Measurements from ENCODE around the gene MERTK.
"Not testable (repeated sequence)": the region's sequence is repeated elsewhere in the genome, so short reads cannot be mapped to it uniquely, and the experiment has no call there.

MERTK gene

DNA sequence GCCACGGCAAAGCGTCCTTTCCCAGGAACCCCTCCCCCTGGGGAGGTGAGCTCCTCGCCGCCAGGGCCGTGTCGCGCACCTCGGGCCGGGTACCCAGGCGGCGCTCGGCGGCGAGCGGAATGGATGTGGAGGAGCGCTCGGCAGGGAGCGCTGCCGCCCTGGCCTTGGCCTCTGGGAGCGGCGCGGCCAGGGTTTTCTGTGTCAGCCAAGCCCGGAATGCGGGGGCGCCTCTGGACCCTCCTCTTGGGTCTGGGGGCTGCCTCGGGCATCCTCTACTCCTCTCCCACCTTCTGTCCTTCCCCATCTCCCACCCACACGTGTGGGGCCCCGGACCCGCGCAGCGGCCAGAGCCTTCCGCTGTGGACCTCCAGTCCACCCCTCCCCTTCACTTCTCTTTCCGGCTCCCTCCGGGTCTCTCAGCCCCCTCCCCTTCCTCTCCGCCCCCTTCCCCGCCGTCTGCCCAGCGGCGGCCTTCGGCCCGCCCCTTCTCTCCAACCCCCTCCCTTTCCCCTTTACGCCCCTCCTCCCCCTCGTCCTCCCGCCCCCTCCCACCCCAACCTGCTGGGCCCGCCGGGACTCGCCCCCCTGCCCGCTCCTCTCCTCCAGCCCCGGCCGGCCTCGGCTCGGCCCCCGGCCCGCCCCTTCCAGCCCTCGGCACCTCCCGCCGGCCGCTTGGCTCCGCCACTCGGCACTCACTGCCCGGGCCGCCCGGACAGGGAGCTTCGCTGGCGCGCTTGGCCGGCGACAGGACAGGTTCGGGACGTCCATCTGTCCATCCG is at the start of gene MERTK:
MERTK (plus strand) TSS at position 684 of the 779 bp plus-strand sequence. CDS start 129 bp downstream, outside the sequence.
- peak; percentile 42 for DNase-seq (ENCODE audit: low read depth)

DNA sequence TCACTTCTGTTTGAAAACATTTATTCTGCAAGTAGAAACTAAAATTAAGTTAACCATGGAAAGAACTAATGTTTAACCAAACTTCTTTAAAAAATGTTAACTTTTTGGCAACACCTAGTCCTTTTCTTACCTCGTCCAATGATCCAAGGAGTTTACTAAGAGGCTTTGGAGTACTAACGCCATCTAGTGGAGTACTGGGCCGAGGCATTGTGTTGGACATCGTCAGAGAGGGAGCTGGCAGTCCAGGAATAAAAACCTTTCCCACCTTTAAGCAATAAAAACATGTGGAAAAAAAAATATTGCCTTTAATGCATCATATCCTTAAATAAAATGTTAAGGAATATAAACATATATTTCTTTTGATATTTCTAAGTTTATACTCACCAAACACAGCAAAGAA is 47.8 kb upstream of the MERTK start:
- not testable (repeated sequence) for DNase-seq (ENCODE audit: low read depth)

DNA sequence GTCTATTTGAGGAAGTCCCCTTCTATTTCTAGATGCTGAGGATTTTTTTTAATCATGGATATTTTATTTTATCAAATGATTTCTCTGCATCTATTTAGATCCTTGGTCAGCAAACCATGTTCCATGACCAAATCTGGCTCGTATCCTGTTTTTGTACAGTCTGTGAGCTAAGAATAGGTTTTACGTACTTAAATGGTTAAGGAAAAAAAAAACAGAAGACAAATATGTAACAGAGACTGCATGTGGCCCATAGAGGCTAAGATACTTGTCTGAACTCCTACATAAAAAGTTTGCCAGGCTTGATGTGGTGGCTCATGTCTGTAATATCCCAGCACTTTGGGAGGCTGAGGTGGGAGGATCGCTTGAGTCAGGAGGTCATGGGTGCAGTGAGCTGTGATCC is 45.9 kb upstream of the MERTK start:
- not testable (repeated sequence) for DNase-seq (ENCODE audit: low read depth)

DNA sequence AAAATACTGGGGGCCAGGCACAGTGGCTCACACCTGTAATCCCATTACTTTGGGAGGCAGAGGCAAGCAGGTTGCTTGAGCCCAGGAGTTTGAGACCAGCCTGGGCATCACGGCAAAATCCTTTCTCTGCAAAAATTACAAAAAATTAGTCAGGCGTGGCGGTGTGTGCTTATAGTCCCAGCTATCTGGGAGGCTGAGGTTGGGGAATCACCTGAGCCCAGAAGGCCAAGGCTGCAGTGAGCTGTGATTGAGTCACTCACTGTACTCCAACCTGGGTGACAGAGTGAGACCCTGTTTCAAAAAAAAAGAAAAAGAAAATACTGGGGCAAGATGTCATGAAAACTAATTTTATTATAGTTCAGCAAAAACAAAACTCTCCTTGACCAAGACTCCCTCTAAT is 38.4 kb upstream of the MERTK start:
- not testable (repeated sequence) for DNase-seq (ENCODE audit: low read depth)

DNA sequence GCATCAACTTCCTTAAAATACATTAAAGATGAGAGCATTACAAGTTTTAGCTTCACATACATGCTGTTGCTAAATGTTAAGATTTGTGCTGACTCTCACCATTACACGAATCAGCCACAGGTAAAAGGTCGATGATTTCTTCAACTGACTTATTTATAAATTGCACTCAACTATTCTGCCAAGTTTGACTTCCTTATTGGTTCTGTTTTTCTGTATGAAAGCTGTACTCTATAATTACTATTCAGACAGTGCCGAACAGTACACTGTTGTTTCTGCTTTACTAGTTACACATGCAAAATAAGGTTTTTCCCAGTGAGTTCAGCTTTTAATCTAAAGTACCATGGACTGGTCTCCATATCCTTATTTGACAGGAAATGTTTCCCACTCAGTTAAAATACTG is 33.3 kb upstream of the MERTK start:
- not testable (repeated sequence) for DNase-seq (ENCODE audit: low read depth)

DNA sequence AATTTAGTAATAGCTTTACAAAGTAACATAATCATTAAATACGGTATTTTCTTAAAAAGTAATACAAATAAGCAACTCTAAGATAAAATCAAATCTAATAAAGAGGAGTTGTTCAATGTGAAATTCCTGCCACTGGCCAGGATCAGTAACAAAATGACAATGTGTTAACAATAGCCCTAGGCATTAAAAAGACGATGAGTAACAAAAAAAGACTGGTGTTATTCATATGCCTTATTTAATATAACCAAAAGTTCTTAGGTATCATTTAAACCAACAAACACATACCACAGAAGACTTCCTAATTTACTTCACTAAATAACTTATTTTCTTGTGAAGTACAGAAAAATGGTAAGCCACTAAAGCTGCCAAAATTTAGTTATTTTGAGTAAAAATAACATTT is 25.6 kb upstream of the MERTK start:
- not testable (repeated sequence) for DNase-seq (ENCODE audit: low read depth)

DNA sequence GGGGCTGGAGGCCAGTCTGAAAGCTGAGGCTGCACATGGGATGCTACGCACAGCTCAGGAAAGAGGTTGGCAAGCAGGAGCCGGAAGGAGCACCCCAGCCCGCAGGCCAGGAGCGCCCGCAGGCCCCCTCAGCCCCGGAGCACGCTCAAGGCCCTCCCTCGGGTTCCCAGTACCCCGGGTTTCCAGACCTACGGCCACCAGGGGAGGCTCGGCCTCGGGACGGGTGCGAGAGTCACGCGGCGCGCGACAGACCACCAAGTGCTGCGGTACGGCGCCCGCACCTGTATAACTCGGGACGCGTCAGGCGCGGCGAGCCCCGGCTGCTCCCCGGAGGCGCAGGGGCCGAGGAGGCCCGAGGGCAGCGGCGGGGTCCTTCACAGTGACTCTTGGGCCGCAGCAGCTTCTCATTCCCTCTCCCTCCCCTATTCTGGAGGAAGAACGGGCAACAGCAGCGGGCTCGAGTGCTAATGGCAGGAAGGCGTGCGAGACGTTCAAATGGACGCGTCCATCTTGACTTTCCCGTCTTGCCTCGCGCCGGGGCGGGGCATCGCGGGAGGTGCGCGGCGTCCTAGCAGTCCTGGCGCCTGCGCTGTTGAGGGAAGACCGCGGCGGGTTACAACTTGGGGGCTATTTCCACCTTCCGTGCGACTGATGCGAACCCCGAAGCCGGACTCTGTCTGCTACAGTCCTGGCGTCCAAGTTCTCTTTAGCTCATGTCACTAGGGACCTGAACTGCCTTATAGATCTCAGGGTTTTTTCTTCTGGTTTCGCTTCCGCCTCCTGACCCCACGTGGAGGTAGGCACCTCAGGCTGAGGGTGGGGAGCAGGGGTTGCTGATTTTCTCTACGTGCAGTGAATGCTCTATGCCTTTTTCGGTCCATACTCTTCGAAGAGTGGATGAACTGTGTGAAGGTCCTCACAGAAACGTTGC is 14.5 kb upstream of the MERTK start, which contains the start of gene ANAPC1:
ANAPC1 (minus strand) TSS at position 533 of the 931 bp plus-strand sequence. CDS start 3,368 bp downstream, outside the sequence.
- DNase-seq (ENCODE audit: low read depth): peak; percentile 79

DNA sequence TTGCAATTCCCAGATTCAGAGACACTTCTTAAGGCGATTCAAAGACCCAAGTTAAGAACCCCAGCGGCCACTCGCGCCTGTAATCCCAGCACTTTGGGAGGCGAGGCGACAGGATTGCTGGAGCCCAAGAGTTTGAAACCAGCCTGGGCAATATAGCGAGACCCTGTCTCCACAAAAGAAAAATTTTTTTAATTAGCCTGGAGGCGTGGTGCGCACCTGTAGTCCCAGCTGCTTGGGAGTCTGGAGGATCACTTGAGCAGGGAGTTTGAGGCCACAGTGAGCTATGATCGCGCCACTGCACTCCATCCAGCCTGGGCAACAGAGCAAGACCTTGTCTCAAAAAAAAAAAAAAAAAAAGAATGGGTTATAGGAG is 13.8 kb upstream of the MERTK start:
- no peak for DNase-seq (ENCODE audit: low read depth)

DNA sequence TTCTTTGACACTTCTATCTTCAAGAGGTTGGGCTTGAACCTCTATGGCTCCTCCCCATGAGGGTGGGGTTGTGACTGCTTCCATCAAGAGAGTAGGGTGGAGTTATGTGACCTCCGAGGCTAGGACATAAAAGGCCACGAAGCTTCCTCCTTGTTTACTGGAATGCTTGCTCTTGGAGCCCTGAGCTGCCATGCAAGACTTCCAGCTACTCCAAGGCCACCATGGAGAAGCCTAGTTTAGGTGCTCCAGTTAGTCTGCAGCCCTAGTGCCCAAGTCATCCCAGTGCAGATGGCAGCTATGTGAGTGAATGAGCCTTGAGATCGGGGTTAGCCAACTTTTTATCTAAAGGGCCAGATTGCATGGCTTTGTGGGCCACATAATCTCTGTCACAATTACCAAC is 2.4 kb upstream of the MERTK start:
- no peak for DNase-seq (ENCODE audit: low read depth)

DNA sequence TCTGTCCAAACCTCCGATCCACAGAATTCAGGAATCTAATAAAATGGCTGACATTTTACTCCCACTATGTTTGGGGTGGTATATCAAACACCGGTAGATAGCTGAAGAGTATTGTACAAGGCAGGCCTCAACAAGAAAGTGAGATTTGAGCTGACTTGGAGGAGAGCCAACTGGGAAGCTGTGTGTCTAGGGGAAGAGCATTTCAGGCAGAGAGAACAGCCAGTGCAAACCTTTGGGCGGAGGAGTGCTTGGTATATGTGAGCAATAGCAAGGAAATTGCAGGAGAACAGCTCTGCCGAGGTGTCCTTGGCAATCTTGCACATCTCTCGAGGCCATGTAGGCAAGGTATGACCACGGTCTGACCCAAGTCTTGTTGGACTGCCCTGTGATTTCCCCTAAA is 1.8 kb upstream of the MERTK start:
- DNase-seq (ENCODE audit: low read depth): no peak

DNA sequence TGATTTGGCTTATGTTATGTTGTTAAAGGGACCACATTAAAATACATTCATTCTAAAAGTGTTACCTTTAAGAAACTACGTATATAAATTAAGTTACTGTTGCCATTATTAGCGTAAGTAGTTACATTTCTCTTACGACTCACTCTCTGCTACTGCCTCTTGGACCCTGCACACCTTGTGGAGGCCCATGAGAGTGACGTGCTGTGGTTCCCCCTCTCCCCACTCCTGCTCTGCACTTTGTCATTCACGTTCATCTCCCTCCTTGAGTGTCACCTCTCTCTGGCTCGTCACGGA is 830 bp upstream of the MERTK start:
- no peak for DNase-seq (ENCODE audit: low read depth)

DNA sequence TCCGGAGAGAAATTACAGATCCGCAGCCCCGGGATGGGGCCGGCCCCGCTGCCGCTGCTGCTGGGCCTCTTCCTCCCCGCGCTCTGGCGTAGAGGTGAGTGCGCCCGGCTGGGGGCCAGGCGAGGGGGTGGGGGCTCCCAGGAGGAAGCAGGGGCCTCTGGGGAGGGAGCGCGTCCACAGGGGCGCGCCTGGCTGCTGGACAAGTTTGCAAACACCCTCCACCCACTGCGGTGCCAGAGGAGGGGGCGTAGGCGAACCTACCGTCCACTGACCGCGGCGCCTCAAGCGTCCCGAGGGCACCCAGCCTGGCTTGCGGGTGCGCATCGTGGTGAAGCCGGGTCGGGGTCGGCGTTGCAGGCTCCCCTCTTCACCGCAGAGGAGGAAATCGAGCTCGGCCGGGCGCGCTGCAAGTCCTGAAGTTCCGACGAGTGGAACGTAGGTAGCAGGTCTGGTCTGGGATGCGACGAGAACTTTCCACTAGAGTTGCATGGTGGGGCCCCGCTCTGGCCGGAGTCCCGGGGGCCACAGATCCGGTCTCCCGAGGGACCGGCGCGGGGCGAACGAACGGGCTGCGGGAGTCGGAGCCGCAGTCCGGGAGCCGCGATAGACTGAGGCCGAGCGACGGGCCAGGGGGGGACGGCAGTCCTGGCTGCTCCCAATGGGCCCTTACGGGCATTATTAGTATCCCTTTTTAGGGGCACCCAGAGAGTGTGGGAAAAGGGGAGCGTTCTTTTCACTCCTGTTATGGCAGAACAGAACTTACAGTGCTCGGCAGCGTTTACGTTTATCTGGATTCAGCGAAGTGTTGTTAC is 502 bp downstream of the MERTK start:
- DNase-seq (ENCODE audit: low read depth): no peak

DNA sequence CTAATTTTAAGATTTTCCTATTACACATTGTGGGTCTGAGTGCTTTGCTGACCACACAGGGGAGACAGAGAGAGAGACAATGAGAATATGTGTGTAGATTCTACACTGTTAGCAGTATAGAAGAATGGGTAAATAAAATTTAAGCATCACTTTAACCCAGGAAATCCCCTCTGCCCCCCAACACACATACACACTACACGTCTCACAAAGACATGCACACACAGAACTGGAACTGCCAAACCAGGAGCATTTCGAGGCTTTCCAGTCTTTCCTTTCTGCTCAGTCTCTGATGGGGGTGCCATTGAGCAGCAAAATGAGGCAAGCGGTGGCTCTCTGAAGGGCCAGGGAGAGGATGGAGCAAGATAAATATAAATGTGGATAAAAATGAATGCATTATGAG is 2.5 kb downstream of the MERTK start:
- DNase-seq (ENCODE audit: low read depth): no peak

DNA sequence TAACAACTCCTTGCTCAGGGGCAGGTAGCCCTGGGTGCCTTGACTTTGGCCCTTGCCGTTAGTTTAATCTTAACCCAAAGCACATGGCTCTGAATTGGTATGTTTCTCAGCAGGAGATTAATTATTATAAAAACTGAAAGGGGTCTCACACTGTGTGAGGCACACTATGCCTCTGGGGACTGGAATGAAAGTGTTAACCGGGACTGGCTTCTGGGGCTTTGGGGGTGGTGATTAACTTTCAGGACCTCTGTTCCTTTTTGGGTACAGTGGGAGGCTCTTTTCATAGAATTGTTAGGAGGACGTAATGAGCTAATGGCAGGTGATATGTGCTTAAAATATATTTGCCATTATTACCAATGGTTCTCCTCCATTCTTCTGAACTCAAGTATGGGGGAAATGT is 5.1 kb downstream of the MERTK start:
- no peak for DNase-seq (ENCODE audit: low read depth)

DNA sequence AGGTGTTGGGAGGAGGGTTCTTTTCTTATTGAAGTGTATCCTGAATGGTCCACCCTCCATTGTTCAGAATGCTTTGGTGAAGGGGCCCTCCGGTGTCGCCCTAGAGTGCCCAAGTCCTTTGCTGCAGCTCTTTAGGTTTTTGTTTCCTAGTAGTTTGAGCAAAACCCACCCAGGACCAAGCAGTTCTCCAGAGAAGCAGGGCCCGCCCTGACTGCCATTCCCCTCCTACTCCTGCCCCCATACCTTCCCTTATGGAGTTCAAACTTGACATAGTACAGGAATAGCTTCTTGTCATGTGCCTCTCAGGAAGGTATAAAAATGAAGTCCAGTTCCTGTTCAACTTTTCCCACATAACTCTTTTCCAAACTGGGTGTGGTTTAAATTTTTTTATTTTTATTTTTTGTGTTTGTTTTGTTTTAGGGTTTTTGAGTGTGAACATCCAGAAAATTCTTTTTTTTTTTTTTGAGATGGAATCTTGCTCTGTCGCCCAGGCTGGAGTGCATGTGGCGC is 5.6 kb downstream of the MERTK start:
- DNase-seq (ENCODE audit: low read depth): no peak

DNA sequence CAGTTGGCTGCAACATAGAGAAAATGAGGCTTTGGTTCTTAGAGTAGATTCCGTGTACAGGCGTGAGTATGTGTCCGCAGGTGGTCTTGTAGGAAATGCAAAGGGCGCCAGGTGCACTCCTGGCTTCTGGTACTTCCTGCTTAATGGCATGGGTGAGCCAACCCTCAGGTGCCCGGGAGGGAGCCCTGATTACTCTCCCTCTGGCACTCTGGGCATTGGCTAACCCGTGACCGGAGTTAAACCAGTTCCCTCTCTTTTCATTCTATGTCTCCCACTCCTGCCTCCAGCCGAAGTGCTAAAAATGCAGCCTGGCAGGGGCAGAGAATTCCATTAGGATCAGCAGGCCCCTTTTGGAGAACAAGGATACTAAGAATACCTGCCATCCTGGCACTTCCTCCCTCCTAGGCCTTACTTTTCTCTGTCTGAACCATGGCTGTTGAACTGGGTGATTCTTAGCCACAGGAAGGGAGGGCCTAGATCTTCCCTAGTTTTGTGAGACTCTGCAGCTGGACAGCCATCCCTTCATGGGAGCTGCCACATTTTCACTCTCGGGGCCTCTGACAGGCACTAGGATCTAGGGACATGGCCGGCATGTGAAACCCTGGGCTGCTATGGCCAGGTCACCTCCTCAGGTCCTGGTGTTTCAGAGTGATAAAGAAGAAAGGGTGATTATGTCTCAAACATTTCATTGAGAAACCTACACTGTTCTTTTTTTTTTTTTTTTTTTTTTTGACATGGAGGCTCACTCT is 6.5 kb downstream of the MERTK start:
- no peak for DNase-seq (ENCODE audit: low read depth)

DNA sequence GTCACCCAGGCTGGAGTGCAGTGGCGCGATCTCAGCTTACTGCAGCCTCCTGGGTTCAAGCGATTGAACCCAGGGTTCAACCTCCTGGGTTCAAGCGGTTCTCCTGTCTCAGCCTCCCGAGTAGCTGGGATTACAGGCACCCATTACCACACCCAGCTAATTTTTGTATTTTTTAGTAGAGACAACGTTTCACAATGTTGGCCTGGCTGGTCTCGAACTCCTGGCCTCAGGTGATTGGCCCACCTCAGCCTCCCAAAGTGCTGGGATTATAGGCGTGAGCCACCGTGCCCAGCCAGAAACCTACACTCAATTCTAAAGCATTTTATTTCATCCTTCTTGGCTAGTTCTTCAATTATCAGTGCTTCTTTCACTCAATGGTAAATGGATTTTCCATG is 7.1 kb downstream of the MERTK start:
- not testable (repeated sequence) for DNase-seq (ENCODE audit: low read depth)

DNA sequence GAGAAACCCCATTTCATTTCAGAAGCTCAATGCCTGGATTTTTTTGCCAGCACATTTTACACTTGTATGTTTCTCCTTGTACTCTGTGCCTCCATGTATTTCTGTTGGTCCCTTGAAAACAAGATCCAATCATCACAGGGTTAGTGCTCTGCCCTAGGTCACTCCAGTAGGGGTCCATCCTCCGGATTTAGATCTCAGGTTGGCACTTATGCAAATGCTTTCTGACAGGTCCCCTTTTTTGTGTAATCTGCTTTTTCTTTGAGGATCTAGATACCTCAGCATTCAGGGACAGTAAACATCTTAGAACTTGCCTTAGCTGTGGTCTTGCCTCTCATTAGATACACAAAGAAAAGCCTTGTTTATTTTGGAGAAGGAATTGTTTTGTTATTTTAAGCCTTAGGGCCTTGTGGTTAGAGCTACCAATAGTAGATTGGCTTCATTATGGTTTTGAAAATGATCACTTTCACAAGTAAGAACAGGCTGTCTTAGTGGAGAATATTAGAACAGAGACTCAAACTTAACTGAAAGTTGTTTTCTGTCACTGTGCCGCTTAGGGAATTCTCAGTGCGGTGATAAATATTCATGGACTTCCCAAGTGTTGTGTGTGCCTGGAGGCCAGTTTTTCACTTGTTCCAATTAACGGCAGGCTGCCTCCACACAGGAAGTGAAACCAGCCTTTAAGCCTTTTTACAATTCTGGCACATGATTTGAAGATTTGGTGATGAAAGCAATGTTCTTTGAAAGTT is 7.8 kb downstream of the MERTK start:
- DNase-seq (ENCODE audit: low read depth): no peak

DNA sequence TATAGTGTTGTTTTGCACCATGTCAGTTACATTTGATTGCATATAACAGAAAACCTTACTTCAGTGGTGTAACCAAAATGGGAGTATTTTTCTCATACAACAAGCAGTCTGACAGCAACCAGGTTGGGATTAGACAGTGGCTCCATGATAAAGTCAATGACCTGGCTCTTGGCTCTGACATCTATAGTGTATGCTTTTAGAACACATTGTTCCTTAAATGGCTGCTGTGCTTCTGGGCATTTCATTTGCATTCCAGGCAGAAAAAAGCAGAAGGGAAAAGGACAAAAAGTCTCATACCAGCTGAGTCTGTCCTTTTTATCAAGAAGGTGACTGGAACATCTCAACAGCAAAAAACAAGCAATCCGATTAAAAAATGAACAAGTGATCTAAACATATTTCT is 10.2 kb downstream of the MERTK start:
- DNase-seq (ENCODE audit: low read depth): no peak

DNA sequence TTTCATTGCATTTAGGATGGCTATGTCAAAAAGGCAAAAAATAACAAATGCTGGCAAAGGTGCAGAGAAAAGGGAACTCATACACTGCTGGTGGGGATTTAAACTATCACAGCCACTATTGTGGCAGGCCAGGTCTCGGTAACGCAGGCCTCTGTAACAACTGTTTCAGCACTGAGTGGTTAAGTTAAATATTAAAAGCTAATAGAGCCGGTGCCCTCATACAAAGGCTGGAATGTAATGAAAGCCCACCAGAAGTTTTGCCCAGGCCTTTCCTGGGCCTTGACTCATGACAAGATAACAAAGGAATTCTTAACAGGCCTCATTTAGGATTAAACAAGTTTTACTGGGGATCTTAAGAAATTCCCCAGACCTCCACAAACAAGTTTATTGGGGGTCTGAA is 10.7 kb downstream of the MERTK start:
- DNase-seq (ENCODE audit: low read depth): no peak

DNA sequence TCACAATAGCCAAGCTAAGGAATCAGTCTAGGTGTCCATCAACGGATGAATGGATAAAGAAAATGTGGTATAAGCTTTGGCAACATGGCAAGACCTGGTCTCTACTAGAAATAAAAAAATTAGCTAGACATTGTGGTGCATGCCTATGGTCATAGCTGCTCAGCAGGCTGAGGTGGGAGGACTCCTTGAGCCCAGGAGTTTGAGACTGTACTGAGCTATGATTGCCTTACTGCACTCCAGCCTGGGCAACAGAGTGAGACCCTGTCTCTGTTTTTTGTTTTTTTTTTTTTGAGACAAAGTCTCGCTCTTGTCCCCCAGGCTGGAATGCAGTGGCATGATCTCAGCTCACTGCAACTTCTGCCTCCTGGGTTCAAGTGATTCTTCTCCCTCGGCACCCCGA is 11.6 kb downstream of the MERTK start:
- DNase-seq (ENCODE audit: low read depth): not testable (repeated sequence)

Measured in activated T-cell treated with anti-CD3 and anti-CD28 coated beads for 1 hour (primary cell).